GM21717 (cell line): ENCODE results near the gene SPPL3.
A peak's percentile ranks its signal among the peaks of the same experiment; 100 is the strongest.

ENCODE experiments used
- ATAC-seq: cut with Tn5 transposase; IDR thresholded peaks from one replicate; pipeline ENCODE4 v1.9.1; 2021; ENCODE audit warnings: mild to moderate bottlenecking, moderate library complexity; ENCODE audit not compliant: unreplicated experiment

Gene SPPL3

GRCh38 chr12:120725659-120726509, 178.3 kb downstream of the SPPL3 start, which contains the start of gene ACADS:
Gene ACADS (plus strand): TSS chr12:120725826. CDS start chr12:120725886, 60 bp downstream.
- ATAC-seq = peak; percentile 89

DNA sequence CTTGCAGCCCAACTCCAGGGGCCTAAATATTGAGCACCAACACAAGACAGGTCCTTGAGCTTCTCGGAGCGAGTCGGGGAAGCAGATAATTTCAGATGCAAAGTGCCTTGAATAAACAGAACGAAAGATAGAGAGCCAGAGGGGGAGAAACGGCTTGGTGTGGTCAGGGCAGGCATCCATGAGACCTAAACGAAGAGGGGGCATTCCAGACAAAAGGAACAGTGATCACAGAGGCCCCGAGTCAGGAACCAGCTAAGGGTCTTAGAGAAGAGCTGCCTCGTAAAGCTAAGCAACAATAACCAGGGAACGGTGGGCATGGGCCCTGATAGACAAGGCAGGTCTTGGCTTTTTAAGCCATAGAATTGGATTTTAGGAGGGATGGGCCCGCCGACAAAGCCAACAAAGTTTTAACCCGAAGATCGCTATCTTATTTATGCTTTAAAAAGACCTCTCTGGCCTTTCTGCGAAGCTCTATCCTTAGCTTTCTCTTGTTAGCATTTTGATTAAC, 179.0 kb downstream of the SPPL3 start:
- ATAC-seq = peak; percentile 6

DNA sequence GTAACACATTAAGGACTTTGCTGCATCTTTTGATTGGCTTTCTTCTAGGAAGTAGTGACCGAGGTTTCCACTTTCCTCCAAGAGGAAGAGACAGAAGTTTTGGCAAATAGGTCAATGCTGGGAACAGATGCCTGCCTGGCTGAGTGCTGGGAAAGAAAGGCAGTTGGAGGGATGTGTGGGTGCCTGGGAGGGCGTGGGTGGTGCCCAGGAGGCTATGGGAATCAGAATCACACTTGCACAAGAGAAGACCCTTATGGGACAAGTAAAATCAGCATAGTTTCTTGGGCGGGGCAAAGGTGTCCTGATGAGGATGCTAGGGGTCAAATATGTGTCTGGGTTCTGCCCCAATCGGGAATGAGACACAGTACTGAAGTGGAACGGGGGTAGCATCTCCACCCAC, 179.4 kb downstream of the SPPL3 start:
- no peak for ATAC-seq

DNA sequence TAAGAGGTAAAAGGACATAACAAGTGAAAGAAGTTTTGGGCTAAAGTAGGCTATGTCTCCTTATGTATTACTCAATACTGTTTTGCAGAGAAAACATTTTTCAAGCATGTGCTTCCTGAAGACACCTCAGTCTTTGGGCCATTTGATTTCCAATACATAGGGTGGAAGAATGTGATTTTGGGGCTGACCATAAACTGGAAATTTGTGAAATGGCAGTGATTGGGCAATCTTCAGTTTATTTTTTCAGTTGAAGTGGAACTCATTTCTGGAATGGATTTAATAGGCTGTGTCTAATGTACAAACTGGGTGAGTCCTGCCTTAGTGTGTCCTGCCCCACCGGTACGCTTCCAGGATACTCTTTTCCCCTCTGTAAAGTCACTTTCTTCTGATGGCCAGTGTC, 181.4 kb downstream of the SPPL3 start:
- no peak for ATAC-seq

- ATAC-seq = no peak
Measured at GRCh38 chr12:120721866-120722265, 182.3 kb downstream of the SPPL3 start.

DNA sequence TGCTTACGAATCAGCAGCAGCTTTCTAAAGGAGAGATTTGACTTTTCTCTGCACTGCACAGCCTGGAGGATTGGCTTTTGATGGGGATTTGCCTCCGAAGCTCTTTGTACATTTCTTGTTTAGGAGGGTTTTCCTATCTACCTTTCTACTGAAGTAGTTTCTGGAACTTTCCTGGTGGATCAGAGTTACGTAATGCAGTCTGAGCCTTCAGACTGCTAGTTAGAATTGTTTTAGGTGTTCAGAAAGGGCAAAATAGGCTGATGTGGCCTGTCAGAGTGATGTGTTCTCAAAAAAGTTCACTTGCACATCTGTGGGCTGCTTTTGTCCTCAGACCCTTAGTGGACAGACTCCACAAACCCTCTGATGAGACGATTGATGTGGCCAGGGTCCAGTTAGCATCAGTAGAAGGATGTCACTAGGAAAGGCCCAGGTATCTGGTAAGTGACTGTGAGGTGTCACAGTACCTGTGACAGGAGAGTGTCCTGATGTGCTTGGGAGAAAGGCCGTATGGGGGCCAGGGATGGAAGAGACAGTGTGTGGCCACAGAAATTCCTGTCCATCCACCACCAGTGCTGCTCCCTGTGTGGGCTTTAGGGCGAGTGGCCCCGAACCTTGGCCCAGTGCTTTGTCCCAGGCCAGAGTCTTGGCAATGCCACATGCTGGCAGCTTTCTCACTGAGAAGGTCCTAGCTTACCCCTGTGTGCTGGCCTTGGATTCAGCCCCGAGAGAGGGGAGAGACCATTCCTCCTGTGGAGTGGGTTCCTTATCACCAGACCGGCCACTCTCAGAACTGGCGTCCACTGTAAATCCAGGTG, 183.0 kb downstream of the SPPL3 start:
- ATAC-seq = no peak

GRCh38 chr12:120720234-120720986, 183.7 kb downstream of the SPPL3 start:
- ATAC-seq = no peak

GRCh38 chr12:120719496-120720233, 184.5 kb downstream of the SPPL3 start:
- no peak for ATAC-seq

DNA sequence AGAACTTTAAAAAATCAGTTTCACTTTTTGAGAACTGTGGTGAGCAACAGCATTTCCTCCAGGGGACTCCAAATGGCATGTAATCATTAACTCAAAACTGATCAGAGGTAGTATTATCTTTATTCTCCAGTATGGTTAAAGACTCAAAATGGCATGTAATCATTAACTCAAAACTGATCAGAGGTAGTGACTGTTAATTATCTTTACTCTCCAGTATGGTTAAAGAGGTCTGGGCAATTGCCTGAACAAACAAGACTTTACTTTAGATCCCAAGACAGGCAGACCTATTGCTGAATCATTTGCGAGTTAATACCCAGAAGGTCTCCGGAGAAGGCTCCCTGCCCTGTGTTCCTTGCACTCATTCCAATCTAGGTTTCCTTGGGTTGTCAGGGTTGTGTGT, 185.1 kb downstream of the SPPL3 start:
- no peak for ATAC-seq

DNA sequence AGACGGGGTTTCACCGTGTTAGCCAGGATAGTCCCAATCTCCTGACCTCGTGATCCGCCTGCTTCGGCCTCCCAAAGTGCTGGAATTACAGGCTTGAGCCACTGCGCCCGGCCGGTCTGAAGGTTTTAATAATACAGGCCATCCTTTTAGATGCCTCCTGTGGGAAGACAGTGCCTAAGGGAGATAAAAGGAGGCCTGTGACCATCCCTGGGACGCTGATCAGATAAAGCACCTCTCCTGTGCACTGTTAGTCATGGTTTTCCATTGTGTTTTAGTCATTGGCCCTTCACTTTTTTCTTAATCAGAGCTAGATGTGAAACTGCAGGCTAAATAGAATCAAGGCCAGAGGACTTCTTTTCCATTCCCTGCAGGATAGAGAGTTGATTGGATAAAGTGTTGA, 186.1 kb downstream of the SPPL3 start:
- ATAC-seq = no peak

DNA sequence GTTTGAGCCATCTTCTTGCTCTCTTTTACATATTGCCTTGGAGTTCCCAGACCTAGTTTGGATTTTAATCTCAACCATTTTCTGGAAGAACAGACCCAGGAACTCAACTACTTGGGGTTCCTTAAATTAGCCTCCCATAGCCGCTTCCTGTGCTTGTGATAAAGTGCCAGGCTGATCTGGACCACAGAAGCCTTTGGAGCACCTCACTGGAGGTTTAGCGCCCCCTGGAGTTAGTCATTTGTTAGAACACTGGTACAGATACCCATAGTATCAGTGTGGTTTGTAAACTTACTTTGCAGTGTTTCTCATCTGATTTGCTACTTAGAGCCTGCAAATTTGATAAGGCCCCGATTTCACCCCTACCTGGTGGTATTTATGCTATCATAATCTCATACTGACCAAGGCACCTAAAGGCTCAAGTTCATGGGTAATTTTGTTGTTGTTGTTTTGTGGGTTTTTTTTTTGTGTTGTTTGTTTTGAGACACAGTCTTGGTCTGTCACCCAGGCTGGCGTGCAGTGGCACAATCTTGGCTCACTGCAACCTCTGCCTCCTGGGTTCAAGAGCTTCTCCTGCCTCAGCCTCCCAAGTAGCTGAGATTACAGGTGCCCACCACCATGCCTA, 190.2 kb downstream of the SPPL3 start:
- no peak for ATAC-seq

GRCh38 chr12:120712610-120713009, 191.5 kb downstream of the SPPL3 start:
- ATAC-seq = no peak
